ENCODE measurements around the gene RECQL.

DNA sequence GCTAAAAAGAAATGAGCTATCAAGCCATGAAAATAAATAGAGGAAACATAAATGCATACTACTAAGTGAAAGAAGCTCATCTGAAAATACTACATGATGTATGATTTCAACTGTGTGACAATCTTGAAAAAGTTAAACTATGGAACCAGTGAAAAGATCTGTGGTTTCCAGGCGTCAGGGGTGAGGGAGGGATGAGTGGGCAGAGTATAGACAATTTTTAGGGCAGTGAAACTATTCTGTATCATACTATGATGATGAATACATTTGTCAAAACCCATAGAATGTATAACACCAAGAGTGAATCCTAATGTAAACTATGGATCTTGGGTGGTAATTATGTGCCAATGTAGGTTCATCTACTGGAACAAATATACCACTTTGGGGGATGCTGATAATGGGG lies 46.0 kb upstream of the RECQL start:
- TF ChIP-seq CTCF (IDR thresholded peaks at IDR 0.05) (no peak), EP300 (IDR thresholded peaks at IDR 0.05) (no peak), POLR2AphosphoS5 (IDR thresholded peaks at IDR 0.05) (no peak)
